Measurements from ENCODE around the gene BMP2.

Gene BMP2

DNA sequence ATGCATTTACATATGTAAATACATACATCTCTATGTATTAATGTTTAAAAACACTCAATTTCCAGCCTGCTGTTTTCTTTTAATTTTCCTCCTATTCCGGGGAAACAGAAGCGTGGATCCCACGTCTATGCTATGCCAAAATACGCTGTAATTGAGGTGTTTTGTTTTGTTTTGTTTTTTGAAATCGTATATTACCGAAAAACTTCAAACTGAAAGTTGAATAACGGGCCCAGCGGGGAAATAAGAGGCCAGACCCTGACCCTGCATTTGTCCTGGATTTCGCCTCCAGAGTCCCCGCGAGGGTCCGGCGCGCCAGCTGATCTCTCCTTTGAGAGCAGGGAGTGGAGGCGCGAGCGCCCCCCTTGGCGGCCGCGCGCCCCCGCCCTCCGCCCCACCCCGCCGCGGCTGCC is 355 bp upstream of the BMP2 start:
- in situ Hi-C loops (cut with MboI; ENCODE audit: low sequenced_read_pairs) = no loop called here

DNA sequence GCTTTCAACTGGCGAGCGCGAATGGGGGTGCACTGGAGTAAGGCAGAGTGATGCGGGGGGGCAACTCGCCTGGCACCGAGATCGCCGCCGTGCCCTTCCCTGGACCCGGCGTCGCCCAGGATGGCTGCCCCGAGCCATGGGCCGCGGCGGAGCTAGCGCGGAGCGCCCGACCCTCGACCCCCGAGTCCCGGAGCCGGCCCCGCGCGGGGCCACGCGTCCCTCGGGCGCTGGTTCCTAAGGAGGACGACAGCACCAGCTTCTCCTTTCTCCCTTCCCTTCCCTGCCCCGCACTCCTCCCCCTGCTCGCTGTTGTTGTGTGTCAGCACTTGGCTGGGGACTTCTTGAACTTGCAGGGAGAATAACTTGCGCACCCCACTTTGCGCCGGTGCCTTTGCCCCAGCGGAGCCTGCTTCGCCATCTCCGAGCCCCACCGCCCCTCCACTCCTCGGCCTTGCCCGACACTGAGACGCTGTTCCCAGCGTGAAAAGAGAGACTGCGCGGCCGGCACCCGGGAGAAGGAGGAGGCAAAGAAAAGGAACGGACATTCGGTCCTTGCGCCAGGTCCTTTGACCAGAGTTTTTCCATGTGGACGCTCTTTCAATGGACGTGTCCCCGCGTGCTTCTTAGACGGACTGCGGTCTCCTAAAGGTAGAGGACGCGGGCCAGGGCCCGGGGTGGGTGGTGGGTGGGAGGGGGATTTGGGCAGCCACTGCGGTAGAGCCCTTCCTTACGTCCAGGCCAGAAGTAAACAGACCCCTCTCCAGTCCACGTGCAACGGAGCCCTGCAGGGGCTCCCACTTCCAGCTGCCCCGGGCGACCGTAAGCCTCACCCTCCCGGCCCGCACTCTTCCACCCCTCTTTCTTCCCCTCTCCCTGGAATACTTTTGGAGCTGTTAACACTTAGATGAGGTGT is 998 bp downstream of the BMP2 start:
- in situ Hi-C loops (cut with MboI; ENCODE audit: low sequenced_read_pairs) = no loop called here

DNA sequence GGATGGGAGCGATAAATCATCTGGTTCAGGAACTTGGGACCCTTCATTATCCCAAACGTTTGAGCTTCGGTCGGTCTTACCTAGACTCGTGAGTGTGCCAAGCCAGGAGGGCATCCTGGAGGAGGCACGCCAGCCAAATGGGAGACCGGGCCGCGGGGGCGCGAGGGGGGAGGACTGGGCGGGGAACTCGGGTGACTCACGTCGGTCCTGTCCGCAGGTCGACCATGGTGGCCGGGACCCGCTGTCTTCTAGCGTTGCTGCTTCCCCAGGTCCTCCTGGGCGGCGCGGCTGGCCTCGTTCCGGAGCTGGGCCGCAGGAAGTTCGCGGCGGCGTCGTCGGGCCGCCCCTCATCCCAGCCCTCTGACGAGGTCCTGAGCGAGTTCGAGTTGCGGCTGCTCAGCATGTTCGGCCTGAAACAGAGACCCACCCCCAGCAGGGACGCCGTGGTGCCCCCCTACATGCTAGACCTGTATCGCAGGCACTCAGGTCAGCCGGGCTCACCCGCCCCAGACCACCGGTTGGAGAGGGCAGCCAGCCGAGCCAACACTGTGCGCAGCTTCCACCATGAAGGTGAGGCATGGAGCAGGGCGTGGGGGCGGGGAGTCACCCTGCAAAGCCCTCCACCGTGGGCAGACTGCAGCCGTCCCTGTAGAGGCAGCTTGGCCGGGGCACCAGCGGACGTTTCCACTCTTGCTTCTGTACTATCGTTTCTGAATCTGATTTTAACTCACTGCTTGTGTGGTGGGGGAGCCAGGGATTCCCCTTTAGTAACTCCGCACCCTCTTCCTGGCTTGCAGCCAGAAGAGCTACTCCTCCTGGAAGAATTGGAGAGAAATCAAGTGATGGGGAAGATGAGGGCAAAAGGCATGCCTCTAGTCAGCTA is 2.7 kb downstream of the BMP2 start:
- in situ Hi-C loops (cut with MboI; ENCODE audit: low sequenced_read_pairs) = no loop called here

DNA sequence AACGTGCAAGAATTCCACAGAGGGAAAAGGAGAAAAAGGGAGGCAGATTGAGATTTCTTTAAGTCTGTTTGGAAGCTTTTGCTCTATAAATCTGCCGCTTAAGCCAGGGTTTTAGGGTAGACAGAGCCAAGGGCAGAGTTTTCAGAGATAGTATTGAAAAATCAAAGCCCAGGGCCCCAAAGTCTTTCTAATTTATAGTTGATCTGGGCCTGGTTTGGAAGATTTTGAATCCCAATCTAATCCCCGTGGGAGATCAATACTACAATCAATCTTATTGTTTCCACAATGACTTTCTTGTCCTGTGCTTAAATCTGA is 3.3 kb downstream of the BMP2 start:
- in situ Hi-C loops (cut with MboI; ENCODE audit: low sequenced_read_pairs) = no loop called here

DNA sequence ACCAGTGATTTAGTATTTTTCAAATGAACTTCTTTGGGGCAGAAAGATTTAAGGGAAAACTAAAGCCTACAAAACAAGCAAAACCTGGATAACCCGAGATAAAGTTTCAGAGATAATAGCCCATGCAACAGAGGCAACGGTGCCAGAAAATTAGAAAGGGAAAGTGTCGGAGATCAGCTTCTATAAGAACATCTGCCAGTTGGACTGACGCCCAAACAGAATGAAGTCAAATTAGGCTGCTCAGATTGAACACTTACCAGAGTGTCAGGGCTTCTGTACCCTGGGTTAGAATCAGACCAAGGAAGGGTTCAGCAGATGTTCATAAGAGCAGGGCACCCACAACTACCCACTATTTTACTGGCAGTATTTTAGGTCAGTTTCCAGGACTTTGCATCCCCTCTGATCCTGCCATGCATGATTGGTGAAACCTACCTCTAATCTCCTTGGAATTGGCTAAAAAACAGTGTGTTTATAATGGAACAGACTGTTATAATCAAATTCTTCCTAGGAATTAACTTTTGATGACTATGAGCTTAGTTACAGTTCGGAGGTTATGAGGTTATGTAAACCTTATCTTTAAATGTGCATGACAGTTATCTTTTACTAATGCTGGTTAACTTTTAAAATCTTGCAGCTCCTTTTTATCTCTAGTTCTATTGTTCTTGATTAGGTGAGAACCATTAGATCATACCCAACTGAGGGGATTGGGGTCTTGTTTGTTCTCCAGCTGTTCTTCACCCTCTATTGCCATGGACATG is 13.1 kb downstream of the BMP2 start:
- in situ Hi-C loops (cut with MboI; ENCODE audit: low sequenced_read_pairs) = no loop called here

DNA sequence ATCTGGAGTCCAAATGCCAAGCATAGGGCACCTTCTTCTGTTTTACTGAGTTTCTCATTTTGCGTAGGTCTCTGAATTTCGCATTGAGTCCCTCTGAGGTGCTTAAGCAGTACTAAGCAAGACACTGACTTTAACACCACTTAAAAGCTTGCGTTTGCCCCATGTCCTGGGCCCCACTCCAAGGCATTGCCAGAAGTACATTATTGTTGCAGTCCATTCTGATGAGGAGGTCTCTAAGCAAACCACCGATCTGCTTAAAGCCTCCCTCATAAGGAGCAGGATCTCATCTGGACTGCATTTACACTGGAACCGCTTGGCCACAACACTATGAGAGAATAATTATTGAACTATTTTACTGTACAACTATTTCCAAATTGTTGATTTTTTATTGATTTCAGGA is 16.3 kb downstream of the BMP2 start:
- in situ Hi-C loops (cut with MboI; ENCODE audit: low sequenced_read_pairs) = no loop called here

DNA sequence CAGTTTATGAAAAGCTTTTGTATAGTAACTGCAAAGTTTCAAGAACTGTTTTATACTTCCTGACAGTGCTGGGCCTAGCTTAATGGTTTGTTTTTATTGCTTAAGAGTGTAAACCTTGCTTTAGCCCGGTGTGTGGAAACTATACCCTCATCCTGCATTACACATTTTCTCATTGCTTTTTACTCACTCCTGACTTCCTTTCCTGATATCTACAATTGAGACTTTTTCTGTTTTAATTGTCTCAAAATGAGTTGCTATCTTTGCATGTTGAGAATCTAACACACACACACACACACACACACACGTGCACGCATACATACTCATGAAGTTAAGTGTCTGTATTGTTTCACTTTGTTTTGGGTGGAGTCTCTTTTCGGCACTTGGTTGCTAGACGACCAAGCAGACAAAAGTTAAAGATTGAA is 16.7 kb downstream of the BMP2 start:
- in situ Hi-C loops (cut with MboI; ENCODE audit: low sequenced_read_pairs) = no loop called here

DNA sequence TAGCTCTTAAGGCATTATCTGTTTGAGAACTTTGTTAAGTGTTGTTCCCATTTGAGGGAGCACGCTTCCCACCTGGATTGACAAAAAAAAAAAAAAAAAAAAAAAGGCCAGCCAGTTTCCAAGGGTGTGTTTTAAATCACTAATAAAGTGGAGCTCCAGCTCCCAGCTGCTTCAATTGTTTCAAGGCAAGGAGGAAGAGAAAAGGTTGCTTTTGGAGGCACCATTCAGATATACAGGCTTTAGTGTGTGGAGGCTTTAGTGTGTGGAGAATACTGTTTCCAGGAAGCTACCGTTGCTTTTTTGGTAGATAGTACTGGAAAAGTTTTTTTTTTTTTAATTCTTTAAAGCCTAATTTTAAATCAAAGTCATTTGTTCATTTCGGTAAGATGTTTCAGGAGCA is 17.3 kb downstream of the BMP2 start:
- in situ Hi-C loops (cut with MboI; ENCODE audit: low sequenced_read_pairs) = no loop called here

DNA sequence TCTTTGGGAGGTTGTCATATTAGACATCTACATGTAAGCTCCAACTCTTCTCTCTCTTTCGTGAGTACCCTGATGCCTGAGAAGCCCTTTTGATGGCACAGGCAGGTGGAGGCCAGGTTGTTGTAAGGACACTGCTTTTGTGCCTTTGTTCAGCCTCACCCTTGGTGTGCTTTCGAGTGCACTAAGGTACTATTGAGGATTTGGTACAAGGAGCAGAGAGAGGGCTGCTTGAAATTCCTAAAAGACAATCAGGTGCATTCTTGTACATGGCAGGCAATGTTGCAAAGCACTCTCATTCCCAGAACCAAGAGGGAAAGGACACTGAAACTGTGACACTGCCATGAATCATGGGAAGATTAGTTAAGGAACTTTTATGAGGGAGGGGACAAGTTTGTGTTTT is 19.1 kb downstream of the BMP2 start:
- in situ Hi-C loops (cut with MboI; ENCODE audit: low sequenced_read_pairs) = no loop called here

DNA sequence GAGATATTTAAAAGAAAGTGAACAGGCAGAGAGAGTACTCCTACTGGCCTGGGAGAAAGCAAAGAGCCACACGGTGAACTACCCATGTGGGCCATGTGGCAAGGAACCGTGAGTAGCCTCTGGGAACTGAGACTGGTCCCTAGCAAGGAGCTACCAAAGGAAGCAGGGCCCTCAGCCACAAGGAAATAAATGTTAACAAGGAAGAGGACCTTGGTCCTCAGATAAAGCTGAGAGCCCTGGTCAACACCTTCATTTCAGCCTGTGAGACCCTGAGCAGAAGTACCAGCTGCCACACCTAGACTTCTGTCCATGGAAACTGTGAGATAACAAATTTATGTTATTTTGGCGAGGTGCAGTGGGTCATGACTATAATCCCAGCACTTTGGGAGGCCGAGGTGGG is 25.3 kb downstream of the BMP2 start:
- in situ Hi-C loops (cut with MboI; ENCODE audit: low sequenced_read_pairs) = no loop called here

DNA sequence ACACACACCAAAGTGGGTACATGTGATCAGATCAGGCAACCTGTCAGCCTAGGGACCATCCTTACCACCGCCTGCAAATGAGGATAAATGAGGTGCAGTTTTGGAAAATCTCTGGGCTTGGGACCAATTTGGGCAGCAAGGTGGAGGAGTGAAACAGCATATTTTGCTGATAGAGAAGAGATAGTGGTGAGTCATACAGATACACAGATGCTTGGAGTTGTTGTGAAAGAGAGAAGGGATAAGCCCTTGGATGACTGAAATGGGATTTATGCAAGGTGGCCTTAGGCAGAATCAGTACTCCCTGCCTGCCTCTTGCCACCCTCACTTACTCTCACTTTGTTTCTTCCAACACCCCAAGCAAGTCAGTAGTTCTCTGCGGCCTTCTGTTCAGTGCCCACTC is 34.7 kb downstream of the BMP2 start:
- in situ Hi-C loops (cut with MboI; ENCODE audit: low sequenced_read_pairs) = no loop called here

DNA sequence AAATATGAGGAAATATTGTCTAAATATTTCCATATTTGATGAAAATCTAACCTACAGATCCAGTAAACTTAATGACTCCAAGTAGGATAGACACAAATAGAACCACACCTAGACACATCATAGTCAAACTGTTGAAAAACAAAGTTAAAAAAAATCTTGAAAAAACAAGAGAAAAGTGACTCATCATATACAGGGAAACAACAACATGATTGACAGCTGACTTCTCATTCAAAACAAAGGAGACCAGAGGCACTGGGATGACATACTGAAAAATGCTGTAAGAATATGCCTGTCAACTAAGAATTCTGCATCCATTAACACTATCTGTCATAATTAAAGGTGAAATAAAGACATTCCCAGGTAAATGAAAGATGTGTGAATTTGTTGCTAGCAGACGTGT is 38.8 kb downstream of the BMP2 start:
- in situ Hi-C loops (cut with MboI; ENCODE audit: low sequenced_read_pairs) = no loop called here

DNA sequence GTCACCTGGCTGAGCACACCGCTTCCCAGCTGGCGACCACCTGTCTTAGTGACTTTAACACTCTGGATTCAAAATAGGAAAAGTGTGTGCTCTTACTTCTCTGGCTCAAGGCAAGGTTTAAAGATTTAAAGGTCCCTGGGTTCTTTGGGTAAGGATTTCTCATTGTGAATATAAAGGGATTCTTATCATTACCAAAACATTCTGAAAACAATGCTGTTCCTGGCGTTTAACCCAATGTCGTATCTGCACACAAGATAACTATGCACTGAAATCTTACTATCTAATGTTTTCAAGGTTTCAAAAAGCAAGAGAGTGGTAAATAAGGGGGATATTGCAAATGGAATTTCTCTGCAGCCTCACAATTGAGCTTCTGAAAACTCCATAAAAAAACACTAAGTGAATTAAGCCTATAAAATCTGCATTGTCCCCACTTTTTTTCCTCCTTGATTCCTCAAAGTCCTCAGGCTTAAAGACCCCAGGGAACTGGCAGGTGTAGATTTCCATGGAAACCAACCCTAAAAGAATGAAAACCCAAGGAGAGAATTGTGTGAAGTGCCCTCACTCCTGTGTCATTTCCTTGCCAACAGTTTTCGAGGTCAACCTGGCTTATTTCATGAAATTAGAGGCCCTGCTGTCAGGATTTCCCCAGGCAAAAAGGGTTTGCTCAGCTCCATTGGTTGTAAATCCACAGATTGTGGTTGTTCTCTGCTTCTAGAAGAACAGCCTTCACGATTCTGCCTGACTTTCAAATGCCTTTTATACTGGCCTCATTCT is 44.0 kb downstream of the BMP2 start:
- in situ Hi-C loops (cut with MboI; ENCODE audit: low sequenced_read_pairs) = no loop called here

DNA sequence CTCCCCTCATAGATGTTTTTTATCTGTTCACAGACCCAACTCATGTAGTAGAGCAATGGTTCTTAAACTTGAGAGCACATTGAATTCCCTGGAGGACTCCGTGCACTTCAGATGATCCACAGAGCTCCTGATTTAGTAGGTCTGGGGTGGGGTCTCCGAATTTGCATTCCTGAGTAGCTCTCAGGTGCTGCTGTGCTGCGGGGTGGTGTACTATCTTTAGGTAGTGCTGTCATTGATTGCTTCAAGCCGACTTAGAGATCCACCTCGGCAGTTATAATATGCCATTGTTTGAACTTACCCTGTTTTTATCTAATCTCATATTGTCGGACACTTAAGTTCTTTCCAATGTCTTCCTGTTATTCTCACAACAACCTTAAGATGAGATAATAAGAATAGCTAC is 45.0 kb downstream of the BMP2 start:
- in situ Hi-C loops (cut with MboI; ENCODE audit: low sequenced_read_pairs) = no loop called here

DNA sequence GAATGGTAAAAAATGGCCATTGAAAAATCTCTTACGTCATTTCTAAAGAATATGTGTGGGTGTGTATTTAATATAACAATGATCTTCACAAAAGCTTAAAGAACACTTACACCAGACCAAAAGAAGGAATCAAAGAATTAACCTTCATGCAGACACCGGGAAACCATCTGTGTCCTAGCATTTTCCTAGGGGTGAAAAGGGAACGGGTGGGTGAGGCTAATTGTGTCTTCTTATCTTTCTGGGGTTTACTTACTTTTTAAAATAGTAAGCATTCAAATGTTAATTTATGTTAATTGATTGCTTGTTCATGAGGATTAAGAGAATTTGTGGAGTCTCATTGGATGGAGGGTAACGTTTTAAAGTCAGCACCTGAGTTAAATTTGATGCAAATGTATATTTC is 47.5 kb downstream of the BMP2 start:
- in situ Hi-C loops (cut with MboI; ENCODE audit: low sequenced_read_pairs) = no loop called here

DNA sequence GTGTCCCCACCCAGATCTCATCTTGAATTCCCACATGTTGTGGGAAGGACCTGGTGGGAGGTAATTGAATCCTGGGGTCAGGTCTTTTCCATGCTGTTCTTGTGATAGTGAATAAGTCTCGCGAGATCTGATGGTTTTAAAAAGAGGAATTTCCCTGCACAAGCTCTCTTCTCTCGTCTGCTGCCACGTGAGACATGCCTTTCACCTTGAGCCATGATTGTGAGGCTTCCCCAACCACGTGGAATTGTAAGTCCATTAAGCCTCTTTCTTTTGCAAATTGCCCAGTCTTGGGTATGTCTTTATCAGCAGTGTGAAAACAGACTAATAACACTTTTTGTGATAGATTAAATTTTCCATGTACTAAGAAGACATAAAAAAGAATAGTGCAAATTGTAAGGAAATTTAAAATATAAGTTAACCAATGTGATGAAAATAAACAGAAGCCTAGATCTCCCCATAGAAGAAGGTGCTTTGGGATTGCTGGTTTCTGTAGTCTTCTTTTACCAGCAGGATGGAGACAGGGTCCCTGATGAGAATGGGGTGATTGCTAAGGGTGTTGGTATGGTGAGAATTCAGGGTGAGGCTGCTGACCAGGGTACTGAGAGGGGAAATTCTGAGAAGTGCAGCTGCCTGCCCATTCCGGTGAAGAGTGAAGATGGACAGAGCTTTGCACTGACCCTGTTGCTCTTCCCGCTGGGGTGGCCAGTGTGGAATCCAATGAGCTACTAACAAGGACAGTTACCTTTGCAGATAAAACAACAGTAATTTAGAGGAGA is 50.7 kb downstream of the BMP2 start:
- in situ Hi-C loops (cut with MboI; ENCODE audit: low sequenced_read_pairs) = no loop called here

DNA sequence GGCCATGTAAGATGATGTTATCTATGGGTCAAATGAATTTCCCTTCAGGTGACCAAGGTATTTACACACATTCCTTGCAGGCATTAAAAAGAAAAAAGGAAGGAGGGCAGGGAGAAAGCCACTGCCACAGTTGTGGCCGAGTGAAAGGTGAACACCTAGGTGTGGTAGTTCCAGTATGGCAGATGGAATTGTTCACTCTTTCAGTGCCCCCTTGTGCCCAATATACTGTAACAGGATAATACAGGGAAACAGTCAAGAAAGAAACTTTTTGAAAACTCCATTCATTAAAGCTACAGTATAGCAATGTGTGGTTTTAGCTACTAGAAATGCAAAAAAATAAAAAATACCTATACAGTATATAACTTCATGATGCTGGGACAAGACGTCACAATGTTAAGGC is 52.1 kb downstream of the BMP2 start:
- in situ Hi-C loops (cut with MboI; ENCODE audit: low sequenced_read_pairs) = no loop called here

DNA sequence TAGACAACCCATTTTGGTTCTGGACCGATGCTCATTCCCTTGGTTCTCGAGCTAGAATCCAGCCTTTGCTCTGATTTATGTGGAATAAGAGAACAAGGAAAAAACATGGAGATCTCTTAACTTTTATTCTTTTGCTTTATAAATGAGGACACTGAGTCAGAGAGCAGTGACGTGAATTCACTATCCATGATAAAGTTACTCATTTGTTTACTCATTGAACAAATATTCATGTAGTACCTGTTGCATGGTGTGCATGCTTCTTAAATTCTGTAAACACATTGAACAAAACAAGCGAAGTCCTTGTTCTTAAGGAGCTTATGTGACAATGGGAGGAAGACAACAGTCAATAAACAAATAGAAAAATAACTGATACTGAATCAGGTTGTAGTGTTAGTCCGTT is 56.9 kb downstream of the BMP2 start:
- in situ Hi-C loops (cut with MboI; ENCODE audit: low sequenced_read_pairs) = no loop called here

DNA sequence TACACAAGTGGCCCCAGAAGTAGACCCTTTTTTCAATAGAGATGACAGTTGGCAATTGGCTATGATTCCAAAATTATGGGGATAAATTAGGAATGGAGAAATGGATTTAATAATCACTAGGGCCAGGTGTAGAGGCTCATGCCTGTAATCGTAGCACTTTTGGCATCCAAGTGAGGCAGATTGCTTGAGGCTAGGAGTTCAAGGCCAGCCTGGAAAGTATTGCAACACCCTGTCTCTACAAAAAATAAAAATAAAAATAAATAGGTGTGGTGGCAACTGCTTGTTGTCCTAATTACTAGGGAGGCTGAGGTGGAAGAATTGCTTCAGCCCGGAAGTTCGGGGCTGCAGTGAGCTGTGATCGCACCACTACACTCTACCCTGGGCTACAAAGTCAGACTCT is 60.0 kb downstream of the BMP2 start:
- in situ Hi-C loops (cut with MboI; ENCODE audit: low sequenced_read_pairs) = no loop called here

All from HL-60/S4 (cell line).